ENCODE data around the gene ETV5. TPM values are rescaled to one million over a fixed set of nuclear protein-coding genes. Genes with fewer than 3 reads are reported as not detected.
A peak's percentile ranks its signal among the peaks of the same experiment; 100 is the strongest.

Gene ETV5
- total and polyA plus RNA-seq, 9 of the 15 experiments (the other 6 are each of a cell fraction or from before 2014, with no cell fraction given), result 9.2 to 25.9 (median 15.9) TPM

GRCh38 chr3:186115239-186115996 is 6.5 kb upstream of the ETV5 start:
- WGBS (ENCODE audit: insufficient coverage, low coverage, missing lambda C conversion rate), result 11% methylated on average over 15 of the region's 15 CpGs
- Histone ChIP-seq H4K20me1 (replicated peaks; ENCODE audit: control insufficient read depth, insufficient read depth, low read length) (no peaks in the 10 kb centered on the region), H3K9me3 (replicated peaks; ENCODE audit: control insufficient read depth, insufficient read depth, low read depth, low read length) (no peaks in the 10 kb centered on the region), H3K27me3 (ENCODE audit: control insufficient read depth in 2 of 2, insufficient read depth in 2 of 2, low read length in 2 of 2) (peaks cover 35 to 55% of the 10 kb centered on the region in 2 experiments), H3K36me3 (ENCODE audit: control insufficient read depth, insufficient read depth, low read length) (no peaks in the 10 kb centered on the region), H3K4me2 (ENCODE audit: insufficient read depth, low read length) (no peak overlapping the region), H3K4me3 (no peak overlapping the region), H3K9me1 (ENCODE audit: control insufficient read depth, insufficient read depth, low read length) (no peaks in the 10 kb centered on the region), H2AFZ (ENCODE audit: low read depth, low read length) (no peak overlapping the region), H3K79me2 (ENCODE audit: control insufficient read depth, insufficient read depth, low read length) (no peaks in the 10 kb centered on the region), H3K9ac (ENCODE audit: insufficient read depth in 1 of 2, low read depth in 2 of 2, low read length in 2 of 2) (no peak overlapping the region), H3K4me1 (replicated peaks in 1 of 2; ENCODE audit: control insufficient read depth in 2 of 2, insufficient read depth in 2 of 2, low read length in 2 of 2) (peaks cover under 1 to 8% of the 10 kb centered on the region in 2 experiments; a peak in 4 of 5 replicates), H3K27ac (ENCODE audit: extremely low read depth, low read depth, low read length) (no peak overlapping the region)
- intact Hi-C loops (cut with micrococcal nuclease) (no loop called here), in situ Hi-C loops (cut with MboI) (no loop called here)
- BruUV-seq (replicated peaks), result no TSS peak
- ChIA-PET CTCF (ENCODE audit: low intra/inter-chr PET ratio) (interaction anchor here (0.7 kb wide), 1 partner anchor 831 kb away, joined by 5 read pairs; no protein-coding TSS in a partner anchor), POLR2A (interaction anchor here (0.6 to 1.2 kb wide), 5 partner anchors 9 to 453 kb away, joined by 3 to 4 read pairs (median 3); no protein-coding TSS in a partner anchor)
- DNase-seq (ENCODE audit: extremely low read depth in 1 of 4, low spot score in 3 of 4), result no peak
- no peak for FAIRE-seq
- no peak for TF ChIP-seq HEY1 (CRISPR knock-in tag; IDR thresholded peaks at IDR 0.05; ENCODE audit: borderline replicate concordance)
- no peak for TF ChIP-seq ZKSCAN1 (IDR thresholded peaks at IDR 0.05; ENCODE audit: low read depth, low read length)
- no peak for TF ChIP-seq RBM15 (IDR thresholded peaks at IDR 0.05; ENCODE audit: insufficient read depth, low read length)
- peak; percentile 77; the same call in 1 of the 2 replicates for TF ChIP-seq SPI1 (IDR thresholded peaks at IDR 0.05; ENCODE audit: borderline replicate concordance, low read depth, low read length)
- no peak for ATAC-seq

Measured in K562 (cell line).